HepG2 (cell line): ENCODE results near the gene PKMYT1. TPM values are rescaled to one million over a fixed set of nuclear protein-coding genes. Genes with fewer than 3 reads are reported as not detected.

Source experiments
- CTCF ChIP-seq: sonication (generic); formaldehyde crosslinking; IDR thresholded peaks from 2 replicates; pipeline ENCODE4 v1.5.0; 2020; ENCODE audit warnings: mild to moderate bottlenecking, missing genetic modification reagents, moderate library complexity
- KMT2A ChIP-seq: sonication (generic); formaldehyde crosslinking; IDR thresholded peaks from 2 replicates; pipeline ENCODE4 v1.4.0; 2020; ENCODE audit warnings: missing genetic modification reagents
- SAFB2 ChIP-seq: sonication (generic); formaldehyde crosslinking; IDR thresholded peaks from 2 replicates; pipeline ENCODE4 v1.5.1; 2020; ENCODE audit warnings: missing genetic modification reagents, low read depth, mild to moderate bottlenecking, borderline replicate concordance
- SIX1 ChIP-seq: sonication (generic); formaldehyde crosslinking; IDR thresholded peaks from 2 replicates; pipeline ENCODE4 v1.4.0; 2020; ENCODE audit warnings: missing genetic modification reagents, borderline replicate concordance
- SP4 ChIP-seq: sonication (generic); formaldehyde crosslinking; IDR thresholded peaks from 2 replicates; pipeline ENCODE4 v1.8.1; 2023; ENCODE audit warnings: mild to moderate bottlenecking, missing genetic modification reagents
- TBX2 ChIP-seq: sonication (generic); formaldehyde crosslinking; IDR thresholded peaks from 2 replicates; pipeline ENCODE4 v1.5.0; 2020; ENCODE audit warnings: missing genetic modification reagents, mild to moderate bottlenecking, borderline replicate concordance
- XRCC5 ChIP-seq: fragments of 200-400 bp; formaldehyde crosslinking; optimal IDR thresholded peaks from 2 replicates; pipeline ENCODE3; 2017; ENCODE audit warnings: mild to moderate bottlenecking, low read length
- ZBTB49 ChIP-seq: sonication (generic); formaldehyde crosslinking; IDR thresholded peaks from 2 replicates; pipeline ENCODE4 v1.4.0; 2020; ENCODE audit warnings: missing genetic modification reagents, borderline replicate concordance
- ZNF274 ChIP-seq: sonication (generic); formaldehyde crosslinking; IDR thresholded peaks from 2 replicates; pipeline ENCODE4 v1.5.1; 2020; ENCODE audit warnings: mild to moderate bottlenecking, missing genetic modification reagents
- ZNF3 ChIP-seq: IDR thresholded peaks from 2 replicates; pipeline ENCODE4 v1.7.0; 2017; ENCODE audit warnings: inconsistent platforms
- ZNF367 ChIP-seq: sonication (generic); formaldehyde crosslinking; IDR thresholded peaks from 2 replicates; pipeline ENCODE4 v1.4.0; 2020; ENCODE audit warnings: missing genetic modification reagents, borderline replicate concordance
- ZNF446 ChIP-seq: sonication (generic); formaldehyde crosslinking; IDR thresholded peaks from 2 replicates; pipeline ENCODE4 v1.5.0; 2020; ENCODE audit warnings: mild to moderate bottlenecking, missing genetic modification reagents
- ZNF547 ChIP-seq: sonication (generic); formaldehyde crosslinking; IDR thresholded peaks from 2 replicates; pipeline ENCODE4 v1.5.1; 2020; ENCODE audit warnings: mild to moderate bottlenecking, missing genetic modification reagents
- polyA plus RNA-seq, 8 experiments: library from polyadenylated mRNA; depleted of rRNA in 3 of 8; stranded (reverse) in 7 of 8; unstranded in 1 of 8; fragments of >200 nt; fragmentation: Illumina TruSeq in 4 of 8; extraction: Trizol in 4 of 8; gene quantifications; 2 replicates each; pipeline versions ENCODE4 v1.2.1 to v1.2.3, GENCODE V29; 2011 to 2016; ENCODE audit warnings: low read depth in 4 of 8, missing spikeins in 1 of 8, mixed read lengths in 1 of 8; ENCODE audit not compliant: insufficient read depth in 1 of 8
- total RNA-seq, 5 experiments: library from RNA; depleted of rRNA; stranded (reverse); fragments of >200 nt; fragmentation: Illumina TruSeq; extraction: Trizol; gene quantifications; 2 replicates each; pipeline ENCODE4 v1.2.3, GENCODE V29; 2016; ENCODE audit warnings: low read depth in 1 of 5
- TF ChIP-seq, protein P1 (sequence below): sonication (generic); formaldehyde crosslinking; IDR thresholded peaks from 2 replicates; pipeline ENCODE4 v1.4.0; 2020; ENCODE audit warnings: missing genetic modification reagents, mild to moderate bottlenecking, borderline replicate concordance
- TF ChIP-seq, protein P2 (sequence below): sonication (generic); formaldehyde crosslinking; IDR thresholded peaks from 2 replicates; pipeline ENCODE4 v1.5.0; 2020; ENCODE audit warnings: mild to moderate bottlenecking, missing genetic modification reagents
- TF ChIP-seq, protein P3 (sequence below): IDR thresholded peaks from 2 replicates; pipeline ENCODE4 v1.6.1; 2018; ENCODE audit warnings: missing genetic modification reagents

PKMYT1 gene
- total and polyA plus RNA-seq, 2 of the 13 experiments (the other 11 are each of a cell fraction or from before 2014, with no cell fraction given): 7.0 to 27.8 TPM

DNA sequence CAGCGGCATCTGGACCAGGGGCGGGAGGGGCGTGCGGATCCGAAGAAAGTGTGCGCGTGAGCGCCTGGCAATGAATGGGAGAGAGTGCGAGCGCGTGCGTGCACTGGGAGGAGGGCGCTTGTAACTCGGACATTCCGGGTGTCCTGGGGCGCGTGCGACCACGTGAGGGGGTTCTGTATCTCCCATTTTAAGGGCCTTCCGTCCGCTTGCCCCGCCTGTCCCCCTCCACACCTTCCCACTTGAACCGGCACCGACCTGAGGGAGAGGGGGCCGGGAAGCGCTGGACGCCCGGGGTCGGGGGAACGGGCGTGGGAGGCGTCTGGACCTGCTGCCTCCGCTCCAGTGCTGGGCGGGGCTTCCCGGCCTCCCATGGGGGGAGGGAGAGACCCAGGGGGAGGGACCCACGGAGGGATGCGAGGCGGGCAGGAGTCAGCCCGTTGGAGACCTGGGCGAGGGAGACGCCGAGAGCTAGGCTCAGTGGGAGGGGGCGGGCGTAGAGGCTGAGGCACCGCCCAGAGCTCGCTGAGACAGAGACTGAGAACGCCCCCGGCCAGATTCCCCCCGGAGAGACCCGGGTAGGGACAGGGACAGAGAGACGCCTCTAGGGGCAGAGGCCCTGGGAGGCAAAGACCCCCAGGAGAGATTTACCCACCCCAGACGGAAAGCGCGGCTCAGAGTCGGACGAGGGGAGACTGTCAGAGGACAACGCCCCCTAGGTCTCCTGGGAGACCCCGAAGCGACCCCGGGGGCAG is 16.3 kb downstream of the PKMYT1 start, which contains the start of gene KREMEN2 (continued):
- no peak for TF ChIP-seq ZBTB49 (CRISPR knock-in tag)
- TF ChIP-seq XRCC5: no peak
- no peak for TF ChIP-seq SAFB2 (CRISPR knock-in tag)
- TF ChIP-seq, protein P1, sequence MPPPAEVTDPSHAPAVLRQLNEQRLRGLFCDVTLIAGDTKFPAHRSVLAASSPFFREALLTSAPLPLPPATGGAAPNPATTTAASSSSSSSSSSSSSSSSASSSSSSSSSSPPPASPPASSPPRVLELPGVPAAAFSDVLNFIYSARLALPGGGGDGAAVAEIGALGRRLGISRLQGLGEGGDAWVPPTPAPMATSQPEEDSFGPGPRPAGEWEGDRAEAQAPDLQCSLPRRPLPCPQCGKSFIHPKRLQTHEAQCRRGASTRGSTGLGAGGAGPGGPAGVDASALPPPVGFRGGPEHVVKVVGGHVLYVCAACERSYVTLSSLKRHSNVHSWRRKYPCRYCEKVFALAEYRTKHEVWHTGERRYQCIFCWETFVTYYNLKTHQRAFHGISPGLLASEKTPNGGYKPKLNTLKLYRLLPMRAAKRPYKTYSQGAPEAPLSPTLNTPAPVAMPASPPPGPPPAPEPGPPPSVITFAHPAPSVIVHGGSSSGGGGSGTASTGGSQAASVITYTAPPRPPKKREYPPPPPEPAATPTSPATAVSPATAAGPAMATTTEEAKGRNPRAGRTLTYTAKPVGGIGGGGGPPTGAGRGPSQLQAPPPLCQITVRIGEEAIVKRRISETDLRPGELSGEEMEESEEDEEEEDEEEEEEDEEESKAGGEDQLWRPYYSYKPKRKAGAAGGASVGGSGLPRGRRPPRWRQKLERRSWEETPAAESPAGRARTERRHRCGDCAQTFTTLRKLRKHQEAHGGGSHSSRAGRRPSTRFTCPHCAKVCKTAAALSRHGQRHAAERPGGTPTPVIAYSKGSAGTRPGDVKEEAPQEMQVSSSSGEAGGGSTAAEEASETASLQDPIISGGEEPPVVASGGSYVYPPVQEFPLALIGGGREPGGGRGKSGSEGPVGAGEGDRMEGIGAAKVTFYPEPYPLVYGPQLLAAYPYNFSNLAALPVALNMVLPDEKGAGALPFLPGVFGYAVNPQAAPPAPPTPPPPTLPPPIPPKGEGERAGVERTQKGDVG: no peak
- TF ChIP-seq, protein P2, sequence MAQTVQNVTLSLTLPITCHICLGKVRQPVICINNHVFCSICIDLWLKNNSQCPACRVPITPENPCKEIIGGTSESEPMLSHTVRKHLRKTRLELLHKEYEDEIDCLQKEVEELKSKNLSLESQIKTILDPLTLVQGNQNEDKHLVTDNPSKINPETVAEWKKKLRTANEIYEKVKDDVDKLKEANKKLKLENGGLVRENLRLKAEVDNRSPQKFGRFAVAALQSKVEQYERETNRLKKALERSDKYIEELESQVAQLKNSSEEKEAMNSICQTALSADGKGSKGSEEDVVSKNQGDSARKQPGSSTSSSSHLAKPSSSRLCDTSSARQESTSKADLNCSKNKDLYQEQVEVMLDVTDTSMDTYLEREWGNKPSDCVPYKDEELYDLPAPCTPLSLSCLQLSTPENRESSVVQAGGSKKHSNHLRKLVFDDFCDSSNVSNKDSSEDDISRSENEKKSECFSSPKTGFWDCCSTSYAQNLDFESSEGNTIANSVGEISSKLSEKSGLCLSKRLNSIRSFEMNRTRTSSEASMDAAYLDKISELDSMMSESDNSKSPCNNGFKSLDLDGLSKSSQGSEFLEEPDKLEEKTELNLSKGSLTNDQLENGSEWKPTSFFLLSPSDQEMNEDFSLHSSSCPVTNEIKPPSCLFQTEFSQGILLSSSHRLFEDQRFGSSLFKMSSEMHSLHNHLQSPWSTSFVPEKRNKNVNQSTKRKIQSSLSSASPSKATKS (CRISPR knock-in tag): no peak
- TF ChIP-seq KMT2A (CRISPR knock-in tag): no peak
- no peak for TF ChIP-seq TBX2 (CRISPR knock-in tag)
- no peak for TF ChIP-seq ZNF367 (CRISPR knock-in tag)
- TF ChIP-seq CTCF (CRISPR knock-in tag): no peak; the same call in 1 of the 2 replicates
- no peak for TF ChIP-seq SP4 (CRISPR knock-in tag)
- no peak for TF ChIP-seq SIX1 (CRISPR knock-in tag)
- TF ChIP-seq ZNF3 (CRISPR knock-in tag): no peak
- no peak for TF ChIP-seq ZNF274 (CRISPR knock-in tag)
- TF ChIP-seq ZNF446: no peak
- TF ChIP-seq, protein P3, sequence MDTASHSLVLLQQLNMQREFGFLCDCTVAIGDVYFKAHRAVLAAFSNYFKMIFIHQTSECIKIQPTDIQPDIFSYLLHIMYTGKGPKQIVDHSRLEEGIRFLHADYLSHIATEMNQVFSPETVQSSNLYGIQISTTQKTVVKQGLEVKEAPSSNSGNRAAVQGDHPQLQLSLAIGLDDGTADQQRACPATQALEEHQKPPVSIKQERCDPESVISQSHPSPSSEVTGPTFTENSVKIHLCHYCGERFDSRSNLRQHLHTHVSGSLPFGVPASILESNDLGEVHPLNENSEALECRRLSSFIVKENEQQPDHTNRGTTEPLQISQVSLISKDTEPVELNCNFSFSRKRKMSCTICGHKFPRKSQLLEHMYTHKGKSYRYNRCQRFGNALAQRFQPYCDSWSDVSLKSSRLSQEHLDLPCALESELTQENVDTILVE (CRISPR knock-in tag): no peak
- no peak for TF ChIP-seq ZNF547
